GM18517 (cell line): ENCODE measurements around the gene ZNF467.
A peak's percentile ranks its signal among the peaks of the same experiment; 100 is the strongest.

ENCODE experiments used
- ATAC-seq: cut with Tn5 transposase; IDR thresholded peaks from one replicate; pipeline ENCODE4 v1.9.1; 2021; ENCODE audit warnings: mild to moderate bottlenecking, moderate library complexity; ENCODE audit not compliant: unreplicated experiment

ZNF467 gene

DNA sequence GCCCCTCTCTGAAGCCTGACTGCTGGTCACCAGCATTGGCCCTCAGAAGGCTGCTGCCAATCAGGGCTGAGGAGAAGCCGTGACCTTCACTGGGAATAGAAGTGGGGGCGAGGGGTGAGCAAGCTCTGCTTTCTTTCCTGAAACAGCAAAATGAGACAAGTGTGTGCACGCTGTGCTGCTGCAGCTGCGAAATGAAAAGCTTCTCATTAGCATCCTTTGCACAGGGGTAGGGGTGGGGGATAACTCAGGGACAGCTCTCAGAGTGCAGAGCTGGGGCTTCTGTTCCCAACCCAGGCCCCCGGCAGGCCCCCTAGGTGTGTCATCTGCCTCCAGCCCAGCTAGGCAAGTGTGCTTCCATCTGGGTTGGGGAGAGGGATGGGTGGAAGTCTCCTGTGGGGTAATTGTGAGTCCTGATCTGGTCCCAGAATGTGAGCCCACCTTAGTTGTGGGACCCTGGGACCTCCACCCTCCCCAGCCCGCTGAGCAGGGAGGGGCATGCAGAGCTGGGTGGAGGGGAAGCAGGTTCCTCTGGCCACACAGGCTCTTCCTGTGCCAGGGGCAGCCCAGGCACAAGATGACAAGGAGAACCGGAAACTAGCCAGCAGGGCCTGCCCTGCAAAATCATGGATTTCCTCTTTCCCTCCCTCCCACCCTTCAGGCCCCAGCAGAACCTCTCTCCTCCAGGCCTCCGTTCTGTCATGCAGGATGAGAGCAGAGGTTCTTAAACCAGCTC lies 22.2 kb downstream of the ZNF467 start:
- ATAC-seq, result no peak

DNA sequence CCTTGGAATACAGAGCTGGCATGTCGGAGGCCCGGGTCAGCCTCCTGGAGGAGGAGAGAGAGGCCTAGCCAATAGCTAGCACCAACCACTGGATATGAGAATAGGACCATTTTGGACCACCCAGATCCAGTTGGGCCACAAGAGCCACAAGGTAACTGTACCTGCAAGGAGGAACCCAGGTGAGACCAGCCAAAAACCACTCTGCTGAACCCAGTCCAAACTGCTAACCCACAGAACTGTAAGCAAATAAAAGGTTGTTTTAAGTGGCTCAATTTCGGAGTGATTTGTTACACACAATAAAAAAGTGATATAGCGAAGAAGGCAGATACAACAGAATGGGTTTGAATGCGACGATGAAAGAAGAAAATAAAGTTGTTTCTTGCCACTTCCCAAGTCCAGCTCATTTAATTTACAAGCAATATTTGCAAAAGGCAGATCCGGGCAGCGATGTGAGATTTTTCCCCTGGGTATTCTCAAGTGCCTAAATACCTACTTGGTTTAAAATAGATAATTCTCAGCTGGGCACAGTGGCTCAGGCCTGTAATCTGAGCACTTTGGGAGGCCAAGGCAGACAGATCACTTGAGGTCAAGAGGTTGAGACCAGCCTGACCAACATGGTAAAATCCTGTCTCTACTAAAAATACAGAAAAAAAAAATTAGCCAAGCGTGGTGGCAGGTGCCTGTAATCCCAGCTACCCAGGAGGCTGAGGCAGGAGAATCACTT lies 23.1 kb downstream of the ZNF467 start:
- no peak for ATAC-seq

DNA sequence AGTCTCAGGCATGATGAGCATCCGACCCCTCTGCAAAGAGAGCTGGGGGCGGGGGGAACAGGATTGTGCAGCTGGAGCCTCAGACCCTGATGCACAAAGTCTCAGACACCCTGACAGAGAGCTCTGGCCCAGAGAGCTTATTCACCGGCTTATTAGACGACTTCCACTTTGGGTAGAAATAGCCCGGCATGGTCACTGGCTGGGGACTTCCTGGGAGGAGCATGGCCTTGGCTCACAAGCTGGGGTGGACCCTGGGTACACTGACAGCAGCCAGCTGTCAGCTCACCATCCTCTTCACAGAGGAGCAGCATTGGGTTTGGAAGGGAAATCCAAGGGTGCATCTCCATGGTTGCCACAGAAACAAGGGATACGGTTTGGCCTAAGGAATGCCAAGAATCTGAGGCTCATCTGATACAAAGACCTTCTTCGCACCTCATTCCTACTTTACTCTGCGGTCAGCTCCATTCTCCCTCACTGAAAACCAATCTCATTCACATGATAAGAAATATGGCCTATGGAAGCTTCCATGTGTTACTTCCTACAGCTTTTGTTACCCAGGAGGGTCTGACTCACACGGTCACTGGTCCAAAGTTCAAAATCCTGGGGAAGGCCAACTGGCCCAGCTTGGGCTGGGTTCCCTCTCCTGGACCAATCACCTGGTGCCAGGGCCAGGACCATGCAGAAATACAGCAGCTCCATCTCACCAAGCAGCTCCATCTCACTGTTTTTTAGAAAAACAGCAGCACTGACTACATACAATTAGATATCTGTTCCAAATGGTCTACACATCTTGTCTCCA lies 25.1 kb downstream of the ZNF467 start:
- ATAC-seq, result no peak

DNA sequence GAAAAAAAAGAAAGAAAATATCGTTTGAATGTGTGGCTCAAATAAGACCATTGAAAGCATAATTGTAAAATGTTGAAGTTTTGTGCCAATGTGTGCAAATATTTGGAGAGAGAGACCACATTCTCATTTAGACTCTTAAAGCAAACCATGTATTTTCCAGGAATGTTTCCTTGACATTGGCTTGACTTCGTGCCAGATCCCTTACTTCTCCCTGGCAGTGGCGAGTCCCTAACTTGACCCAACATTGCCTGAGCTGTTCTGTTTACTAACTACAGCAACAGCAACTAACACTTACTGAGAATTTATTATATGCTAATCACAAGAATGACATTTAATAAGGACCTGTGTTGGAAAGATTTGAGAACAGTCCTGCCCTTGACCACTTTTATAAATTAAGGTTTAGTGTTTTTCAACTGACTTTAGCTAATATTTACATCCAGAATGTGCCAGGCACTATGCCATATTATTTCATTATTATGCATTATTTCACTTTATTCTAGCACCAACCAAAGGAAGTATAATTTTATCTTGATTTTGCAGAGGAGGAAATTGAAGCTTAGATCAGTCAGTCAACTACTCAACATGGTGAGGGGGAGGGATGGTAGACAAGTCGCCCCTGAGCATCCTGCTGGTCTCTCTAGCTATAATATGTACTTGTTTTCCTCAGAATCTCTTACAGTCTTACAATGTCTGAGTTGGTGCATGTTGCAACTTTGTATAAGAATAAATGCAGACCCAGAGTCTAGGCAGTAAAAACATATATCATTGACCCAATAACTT lies 29.7 kb downstream of the ZNF467 start:
- ATAC-seq, result no peak

DNA sequence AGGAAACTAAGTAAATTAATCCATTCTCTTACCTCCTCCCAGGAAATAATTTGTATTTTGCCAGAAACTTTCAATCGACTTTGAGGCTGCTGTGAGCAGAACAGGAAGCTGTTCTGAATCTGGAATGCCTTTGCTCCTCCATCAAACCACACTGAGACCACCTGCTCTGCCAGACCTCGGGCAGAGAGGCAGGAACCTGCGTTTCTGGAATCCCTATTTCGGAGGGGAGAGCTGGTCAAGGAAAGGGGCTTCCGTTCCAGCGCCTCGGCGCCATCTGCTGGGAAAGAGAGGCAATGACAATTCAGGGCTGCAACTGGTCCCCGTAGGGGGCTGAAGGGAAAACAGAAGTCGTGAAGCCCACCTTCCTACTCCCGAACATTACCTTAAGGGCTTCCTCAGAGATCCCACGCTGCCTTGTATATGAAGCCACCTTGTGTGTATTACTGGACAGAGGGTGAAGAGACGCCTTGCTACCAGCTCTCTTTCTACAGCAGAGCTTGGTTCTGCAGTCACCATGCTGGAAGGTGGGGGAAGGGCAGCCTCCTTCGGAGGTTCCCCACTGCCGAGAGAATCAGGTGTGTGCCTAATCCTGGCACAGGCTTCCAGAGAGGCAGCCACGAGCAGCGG lies 31.2 kb downstream of the ZNF467 start:
- peak; percentile 70 for ATAC-seq

DNA sequence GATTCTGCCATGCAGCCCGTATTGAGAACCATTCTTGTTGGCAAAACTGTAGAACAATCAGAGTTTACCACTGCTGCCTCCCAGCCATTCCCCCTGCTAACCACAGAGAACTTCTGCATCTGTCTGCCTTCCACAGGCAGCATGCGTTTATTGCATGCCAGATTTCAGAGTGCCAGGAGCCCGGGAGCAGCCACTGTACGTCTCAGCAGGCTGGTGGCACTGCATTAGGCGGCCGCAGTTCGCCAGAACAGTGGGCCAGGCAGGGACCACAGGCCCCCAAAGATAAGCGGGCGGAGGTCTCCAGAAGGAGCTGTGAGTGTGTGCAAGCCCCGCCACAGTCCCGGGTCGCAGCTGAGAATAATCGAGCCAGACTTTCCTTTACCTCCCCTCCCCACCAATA lies 31.8 kb downstream of the ZNF467 start:
- no peak for ATAC-seq

DNA sequence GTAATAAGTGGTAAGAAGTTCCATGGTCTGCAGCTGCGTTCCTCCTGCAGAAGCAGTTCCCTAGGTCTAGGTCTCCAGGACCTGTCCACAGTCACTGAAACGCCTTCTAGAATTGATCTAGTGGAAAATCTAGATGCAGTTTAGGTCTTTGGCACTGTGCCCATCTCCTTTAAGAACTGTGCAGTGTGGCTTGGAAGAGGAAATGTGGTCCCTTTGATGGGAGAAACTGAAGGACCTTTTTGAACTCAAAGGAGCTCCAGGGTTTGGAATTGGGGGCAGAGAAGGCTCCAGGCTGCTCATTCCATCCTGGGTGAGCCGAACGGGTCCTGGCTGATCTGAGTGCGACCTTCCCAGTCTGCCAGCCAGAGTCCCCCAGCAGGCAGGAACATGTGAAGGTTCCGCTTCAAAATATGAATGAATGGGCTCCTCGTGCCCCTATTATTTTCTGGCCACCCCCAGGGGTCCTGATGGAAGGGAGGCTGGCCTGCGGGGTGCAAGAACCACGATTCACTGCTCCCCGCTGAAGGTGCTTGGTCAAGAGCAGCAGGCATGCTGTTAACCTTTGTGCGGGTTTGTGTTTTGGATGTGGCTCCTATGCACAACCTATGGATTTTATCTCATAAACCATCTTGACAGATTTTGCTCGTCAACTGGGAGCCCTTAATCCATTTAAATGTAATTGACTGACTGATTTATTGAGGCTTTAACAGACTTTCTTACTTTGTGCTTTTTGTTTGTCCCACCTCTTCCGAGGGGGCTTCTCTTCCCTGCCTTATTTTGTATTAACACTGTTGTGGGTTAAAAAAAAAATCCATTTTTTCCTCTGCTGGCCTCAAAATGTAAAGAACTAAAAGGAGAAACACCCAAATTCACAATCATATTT lies 36.7 kb downstream of the ZNF467 start:
- no peak for ATAC-seq

DNA sequence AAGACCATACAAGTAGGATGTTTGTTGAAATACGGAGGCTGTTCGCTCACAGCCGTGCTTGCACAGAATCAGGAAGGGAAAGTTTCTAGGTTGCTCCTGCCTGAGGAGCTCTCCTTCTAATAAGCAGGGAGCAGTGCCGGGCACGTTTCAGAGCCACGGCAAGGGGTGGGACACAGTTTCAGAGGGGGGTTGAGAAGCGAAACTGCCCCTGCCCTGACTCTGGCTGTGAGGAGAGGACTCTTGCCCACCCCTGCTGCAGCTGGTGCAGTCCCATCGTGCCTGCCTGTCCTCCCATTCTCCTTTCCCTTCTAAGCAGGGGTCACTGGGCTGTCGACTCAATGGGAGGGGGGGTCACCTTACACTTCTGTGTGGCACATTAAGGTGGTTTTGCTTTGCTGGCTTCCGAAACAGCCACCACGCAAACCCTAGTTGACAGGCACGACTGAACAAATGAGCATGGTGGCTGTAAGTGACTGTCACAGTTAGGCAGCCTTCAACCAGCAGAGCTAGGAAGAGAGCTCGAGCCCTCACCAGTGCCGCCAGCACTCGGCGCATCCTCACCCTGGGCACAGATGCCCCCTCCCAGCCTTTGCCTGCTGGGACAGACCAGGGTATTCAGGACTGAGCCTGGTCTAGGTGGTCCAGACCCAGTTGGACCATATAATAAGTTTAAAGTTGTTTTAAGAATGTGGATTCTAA lies 37.5 kb downstream of the ZNF467 start:
- no peak for ATAC-seq

DNA sequence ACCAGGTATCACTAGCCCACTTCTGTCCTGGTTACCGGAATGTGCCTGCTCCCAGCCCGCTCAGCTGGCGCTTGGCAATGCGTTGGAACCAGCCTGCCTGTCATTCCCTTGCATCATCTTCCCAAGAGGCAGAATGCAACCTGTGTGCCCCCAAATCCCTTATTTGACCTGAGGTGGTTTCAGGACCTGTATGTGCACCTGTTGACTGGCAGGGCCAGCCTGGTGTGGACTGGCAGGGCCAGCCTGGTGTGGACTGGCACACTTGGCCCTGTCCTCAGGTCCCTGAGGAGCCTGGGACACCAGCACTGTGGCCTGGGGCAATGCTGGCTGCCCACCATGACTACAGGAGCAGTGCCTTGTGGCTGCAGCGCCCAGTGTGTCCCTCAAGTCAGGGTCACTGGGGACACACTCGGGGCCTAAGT lies 38.2 kb downstream of the ZNF467 start:
- no peak for ATAC-seq

DNA sequence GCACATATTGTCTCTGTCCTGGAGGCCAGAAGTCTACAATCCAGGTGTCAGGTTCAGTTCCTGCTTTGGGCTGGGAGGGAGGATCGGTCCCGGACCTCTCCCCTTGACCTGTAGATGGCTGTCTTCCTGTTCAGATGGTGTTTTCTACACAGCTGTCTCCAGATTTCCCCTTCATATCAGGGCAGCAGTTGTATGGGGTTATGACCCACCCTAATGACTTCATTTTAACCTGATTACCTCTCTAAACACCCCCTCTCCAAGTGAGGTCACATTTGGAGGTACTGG lies 38.7 kb downstream of the ZNF467 start:
- ATAC-seq, result no peak

DNA sequence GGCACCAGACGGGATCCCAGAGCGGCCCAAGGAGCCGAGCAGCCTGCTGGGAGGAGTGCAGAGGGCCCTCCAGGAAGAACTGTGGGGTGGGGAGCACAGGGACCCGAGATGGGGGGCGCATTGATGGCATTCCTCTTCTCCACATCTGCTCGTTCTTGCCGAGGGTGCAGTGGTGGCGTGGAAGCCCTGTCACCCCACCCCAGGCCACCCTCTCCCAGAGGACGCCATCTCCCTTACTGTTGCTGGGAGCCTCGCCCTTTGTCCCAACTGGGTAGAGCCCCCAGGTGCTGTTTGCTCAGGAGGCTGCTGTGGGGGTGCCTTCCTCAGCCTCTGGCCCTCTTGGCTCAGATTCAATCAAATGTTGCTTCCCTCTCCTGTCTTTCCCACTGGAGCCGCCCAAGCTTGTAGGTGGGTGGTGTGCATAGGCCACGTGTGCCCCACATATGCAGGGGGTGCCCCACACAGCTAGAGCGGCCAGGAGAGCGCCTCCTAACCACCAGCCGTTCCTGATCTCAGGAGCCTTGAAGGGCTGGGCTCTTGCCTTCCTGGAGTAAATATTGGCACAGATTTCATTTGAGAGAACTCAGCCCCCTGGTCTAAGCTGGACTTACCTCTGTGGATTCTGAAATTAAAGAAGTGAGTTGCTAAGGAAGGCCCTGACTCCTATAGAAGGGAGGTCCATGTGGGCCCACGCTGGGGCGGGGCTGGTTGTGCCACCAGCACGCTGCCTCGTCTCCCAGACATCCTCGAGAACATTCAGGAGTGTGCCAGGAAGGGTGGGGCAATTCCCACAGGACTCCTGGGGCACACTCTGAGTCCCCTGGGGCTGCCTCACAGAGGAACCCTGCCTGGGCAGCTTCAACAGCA lies 39.2 kb downstream of the ZNF467 start:
- no peak for ATAC-seq

DNA sequence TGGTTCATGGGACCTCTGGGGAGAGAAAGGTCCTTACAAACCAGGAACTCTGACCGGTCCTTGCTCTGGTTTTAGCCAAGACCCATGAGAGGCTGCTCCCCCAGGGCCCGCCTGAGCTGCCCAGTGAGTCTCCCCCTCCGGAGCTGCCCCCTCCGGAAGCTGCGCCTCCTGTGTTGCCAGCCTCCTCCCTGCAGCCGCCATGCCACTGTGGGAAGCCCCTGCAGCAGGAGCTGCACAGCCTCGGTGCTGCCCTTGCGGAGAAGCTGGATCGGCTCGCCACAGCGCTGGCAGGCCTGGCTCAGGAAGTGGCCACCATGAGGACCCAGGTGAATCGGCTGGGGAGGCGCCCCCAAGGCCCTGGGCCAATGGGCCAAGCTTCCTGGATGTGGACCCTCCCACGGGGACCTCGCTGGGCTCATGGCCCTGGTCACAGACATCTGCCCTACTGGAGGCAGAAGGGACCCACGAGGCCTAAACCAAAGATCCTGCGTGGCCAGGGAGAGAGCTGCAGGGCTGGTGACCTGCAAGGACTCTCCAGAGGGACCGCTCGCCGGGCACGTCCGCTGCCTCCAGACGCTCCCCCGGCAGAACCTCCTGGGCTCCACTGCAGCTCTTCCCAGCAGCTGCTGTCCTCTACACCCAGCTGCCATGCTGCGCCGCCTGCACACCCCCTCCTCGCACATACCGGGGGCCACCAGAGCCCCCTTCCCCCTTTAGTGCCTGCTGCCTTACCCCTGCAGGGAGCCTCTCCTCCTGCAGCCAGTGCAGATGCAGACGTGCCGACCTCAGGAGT lies 40.1 kb downstream of the ZNF467 start:
- ATAC-seq, result no peak

DNA sequence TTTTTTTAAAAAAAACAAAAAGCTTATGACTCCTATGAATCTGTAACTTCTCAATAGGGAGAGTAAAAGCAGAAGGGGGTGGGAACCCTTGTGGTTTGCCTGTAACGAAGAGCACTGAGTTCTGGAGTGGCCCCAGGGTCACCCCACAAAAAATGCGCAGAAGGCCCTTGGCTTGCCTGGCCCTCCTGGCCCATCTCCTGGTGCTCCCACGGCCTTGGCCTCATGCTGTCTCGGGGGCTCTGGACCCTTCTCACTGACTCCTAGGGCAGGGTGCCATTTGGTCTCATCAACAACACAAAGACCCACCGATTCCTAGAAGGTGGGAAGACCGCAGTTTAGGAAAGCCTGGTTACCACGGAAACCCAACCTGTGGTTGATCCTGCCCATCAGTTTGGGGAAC lies 40.8 kb downstream of the ZNF467 start:
- ATAC-seq, result no peak

DNA sequence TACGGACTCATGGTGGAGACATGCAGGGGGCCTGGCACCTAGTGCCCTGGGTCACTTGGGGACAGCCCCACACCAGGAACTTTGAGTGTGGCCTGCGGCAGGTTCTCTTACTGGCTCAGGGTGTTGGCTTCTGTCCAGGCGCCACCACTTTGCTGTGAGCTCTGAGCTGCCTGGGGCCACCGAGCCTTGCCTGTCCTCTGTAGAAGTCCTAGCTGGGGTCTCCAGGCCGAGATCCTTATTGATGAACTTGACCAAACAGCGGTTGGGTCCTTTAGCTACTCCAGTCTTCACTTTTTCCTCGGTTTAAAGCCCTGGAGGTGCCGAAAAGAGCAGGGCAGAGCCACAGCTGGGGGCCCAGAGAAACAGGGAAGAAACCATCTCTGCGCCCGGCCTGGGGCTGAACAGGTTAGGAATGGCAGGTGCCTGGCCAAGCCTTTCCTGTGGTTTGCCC lies 41.3 kb downstream of the ZNF467 start:
- no peak for ATAC-seq

DNA sequence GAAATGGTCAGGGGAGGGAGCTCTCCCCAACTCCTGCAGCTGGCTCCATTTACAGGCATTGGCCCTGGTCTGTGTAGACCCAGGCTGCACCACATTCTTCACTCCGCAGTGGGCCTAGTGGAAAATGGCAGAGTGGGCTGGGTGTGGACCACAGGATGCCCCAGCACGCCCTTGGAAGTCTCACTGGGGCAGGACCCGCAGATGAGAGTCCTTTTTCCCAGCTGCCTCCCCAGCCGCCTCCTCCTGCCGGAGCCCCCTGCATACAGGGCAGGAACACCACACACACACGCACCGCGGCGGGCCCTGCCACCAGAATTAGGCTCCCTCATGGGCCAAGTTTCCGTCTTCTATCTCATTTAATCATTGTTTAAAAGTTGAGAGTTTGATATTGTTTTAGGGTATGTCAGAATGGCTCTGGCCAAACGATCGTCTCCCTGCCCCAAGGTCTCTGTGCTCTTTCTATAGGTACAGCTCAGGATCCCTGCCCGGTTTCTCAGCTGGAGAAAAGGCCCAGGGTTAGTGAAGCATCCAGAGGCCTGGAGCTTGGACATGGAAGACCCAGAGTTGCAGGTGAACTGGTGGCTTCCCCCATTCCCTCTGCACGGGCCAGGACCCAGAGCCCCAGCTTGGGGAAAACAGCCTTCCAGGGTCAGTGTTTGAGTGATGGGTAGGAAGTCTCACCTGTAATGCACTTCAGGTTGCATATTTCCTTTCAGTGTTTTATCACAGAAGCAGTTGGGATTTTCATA lies 42.0 kb downstream of the ZNF467 start:
- no peak for ATAC-seq

DNA sequence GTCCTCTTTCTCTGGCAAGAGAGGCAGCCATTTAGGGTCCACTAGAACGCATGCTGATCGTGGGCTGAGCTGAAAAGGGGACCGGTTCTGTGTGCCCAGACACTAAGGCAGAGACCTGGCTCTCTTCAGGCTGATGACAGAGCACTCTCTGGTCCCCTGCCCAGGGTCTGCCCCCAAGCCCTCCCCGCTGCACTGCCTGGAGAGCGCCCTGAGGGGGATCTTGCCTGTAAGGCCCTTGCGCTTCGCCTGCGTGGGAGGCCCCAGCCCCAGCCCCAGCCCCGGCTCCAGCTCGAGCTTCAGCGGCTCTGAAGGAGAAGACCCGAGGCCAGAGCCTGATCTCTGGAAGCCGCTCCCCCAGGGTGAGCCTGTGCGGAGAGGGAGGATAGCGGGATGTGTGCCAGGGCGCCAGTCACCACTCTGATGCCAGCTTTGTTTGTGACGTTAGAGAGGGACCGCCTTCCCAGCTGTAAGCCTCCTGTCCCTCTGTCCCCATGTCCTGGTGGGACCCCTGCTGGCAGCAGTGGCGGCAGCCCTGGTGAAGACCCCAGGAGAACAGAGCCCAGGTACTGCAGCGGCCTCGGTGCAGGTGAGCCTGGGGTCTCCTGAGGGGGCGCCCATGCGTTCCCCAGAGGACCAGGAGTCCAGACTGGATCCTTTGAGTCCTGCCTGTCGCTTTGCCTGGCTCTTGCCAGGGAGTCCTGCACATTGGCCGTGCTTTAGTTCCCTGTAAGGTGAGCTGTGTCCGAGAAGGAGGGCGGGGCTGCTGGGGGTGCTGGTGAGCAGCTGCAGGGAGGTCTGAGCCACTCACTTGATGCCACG lies 43.2 kb downstream of the ZNF467 start:
- ATAC-seq, result no peak
